GM12892 (cell line): ENCODE measurements around the gene RASSF5.
"Not testable (repeated sequence)": the region's sequence is repeated elsewhere in the genome, so short reads cannot be mapped to it uniquely, and the experiment has no call there.

Source experiments
- DNase-seq: peaks from one replicate; pipeline ENCODE4 v3.0.0; 2011; ENCODE audit not compliant: insufficient read length
- FAIRE-seq: peaks from 2 replicates; lab custom pipeline; 2011; peaks lifted over from hg19 to GRCh38; lab: Jason Lieb, UNC
- POLR2A ChIP-seq: IDR thresholded peaks from 2 replicates; pipeline ENCODE4 v1.6.1; 2011; ENCODE audit warnings: low read depth, low read length, control low read depth
- POLR2AphosphoS5 ChIP-seq: IDR thresholded peaks from 2 replicates; pipeline ENCODE4 v1.6.1; 2011; ENCODE audit warnings: low read depth, low read length, control low read depth
- TAF1 ChIP-seq: IDR thresholded peaks from 2 replicates; pipeline ENCODE4 v1.6.1; 2011; ENCODE audit warnings: low read depth, mild to moderate bottlenecking, control low read depth, low read length, borderline replicate concordance

RASSF5 gene

DNA sequence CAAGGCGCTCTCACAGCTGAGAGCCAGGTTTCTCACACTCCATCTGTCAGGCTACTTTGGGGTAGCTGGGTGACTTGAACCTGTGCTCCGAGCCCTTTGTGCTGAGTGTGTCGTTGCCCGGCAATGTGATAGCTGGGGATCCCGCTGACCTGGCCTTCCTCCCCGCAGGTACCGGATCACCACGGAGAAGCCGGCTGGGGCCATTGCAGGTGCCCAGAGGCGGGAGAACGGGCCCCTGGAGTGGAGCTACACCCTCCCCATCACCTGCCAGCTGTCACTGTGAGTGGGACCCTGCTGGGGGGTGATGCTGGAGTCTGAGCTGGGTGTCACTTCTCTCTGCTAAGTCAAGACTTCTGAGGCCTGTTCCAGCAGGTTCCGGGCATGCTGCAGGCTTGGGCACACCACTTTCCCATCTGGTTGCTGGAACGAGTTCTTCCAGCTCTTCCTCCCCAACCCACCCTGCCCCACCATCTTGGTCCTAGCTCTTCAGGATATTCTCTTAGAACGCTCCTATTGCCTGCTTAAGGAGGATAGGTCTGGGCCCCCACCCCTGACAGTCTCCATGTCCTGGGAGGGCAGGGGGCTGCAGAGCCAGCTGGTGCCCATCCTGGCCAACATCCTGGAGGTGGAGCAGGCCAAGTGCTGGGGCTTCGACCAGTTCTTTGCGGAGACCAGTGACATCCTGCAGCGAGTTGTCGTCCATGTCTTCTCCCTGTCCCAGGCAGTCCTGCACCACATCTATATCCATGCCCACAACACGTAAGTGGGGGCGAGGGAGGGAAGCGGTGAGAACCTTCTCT is 29.6 kb upstream of the RASSF5 start:
- FAIRE-seq (no peak), DNase-seq (no peak)
- no peak for TF ChIP-seq POLR2AphosphoS5
- no peak for TF ChIP-seq TAF1
- TF ChIP-seq POLR2A, result no peak

DNA sequence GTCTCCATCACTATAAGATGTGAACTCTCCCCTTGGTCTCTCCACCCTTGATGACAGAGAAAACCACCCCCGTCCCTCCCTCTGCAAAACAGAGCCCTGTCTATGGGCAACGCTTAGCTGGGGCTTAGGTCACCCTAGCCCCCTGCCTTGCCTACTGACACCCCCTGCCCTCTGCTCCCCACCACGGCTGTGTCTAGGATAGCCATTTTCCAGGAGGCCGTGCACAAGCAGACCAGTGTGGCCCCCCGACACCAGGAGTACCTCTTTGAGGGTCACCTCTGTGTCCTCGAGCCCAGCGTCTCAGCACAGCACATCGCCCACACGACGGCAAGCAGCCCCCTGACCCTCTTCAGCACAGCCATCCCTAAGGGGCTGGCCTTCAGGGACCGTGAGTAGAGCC is 28.6 kb upstream of the RASSF5 start:
- DNase-seq, result no peak
- no peak for FAIRE-seq
- TF ChIP-seq POLR2A (no peak), POLR2AphosphoS5 (no peak), TAF1 (no peak)

GRCh38 chr1:206479183-206480125 is 27.9 kb upstream of the RASSF5 start:
- peak; percentile 82 for FAIRE-seq
- DNase-seq, result peak; percentile 86
- no peak for TF ChIP-seq POLR2A
- no peak for TF ChIP-seq POLR2AphosphoS5
- TF ChIP-seq TAF1, result no peak

GRCh38 chr1:206480211-206480610 is 27.1 kb upstream of the RASSF5 start:
- no peak for DNase-seq
- TF ChIP-seq POLR2AphosphoS5 (no peak), POLR2A (no peak), TAF1 (no peak)
- FAIRE-seq, result no peak

DNA sequence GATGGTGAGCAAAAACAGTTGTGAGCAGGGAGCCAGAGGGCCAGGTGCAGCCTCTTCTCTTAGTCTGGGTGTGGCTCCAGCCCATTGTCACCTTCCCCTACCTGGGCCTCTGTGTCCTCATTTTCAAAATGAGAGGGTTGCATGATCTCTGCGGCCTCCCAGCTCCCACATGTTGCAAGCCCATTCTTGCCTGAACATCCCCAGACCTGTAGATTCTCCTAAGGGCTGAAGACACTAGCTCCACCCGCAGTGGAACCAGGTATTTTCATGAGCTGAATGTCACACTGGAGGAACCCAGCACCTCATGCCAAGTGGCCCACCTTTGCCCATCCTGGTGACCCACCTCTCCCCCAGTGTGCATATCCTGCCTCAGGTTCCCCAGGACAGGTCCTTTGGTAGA is 24.7 kb upstream of the RASSF5 start:
- DNase-seq, result no peak
- no peak for FAIRE-seq
- TF ChIP-seq POLR2AphosphoS5 (no peak), TAF1 (no peak), POLR2A (no peak)

DNA sequence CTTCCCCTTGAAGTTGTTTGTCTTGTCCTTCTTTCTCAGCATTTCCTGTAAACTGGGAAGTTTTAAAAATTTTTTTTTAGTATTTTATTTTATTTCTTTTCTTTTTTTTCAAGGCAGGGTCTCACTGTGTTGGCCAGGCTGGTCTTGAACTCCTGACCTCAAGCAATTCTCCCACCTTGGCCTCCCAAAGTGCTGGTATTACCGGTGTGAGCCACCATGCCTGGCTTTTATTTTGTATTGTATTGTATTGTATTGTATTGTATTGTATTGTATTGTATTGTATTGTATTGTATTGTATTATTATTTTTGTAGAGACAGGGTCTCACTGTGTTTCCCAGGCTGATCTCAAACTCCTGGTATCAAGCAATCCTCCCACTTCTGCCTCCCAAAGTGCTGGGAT is 23.5 kb upstream of the RASSF5 start:
- FAIRE-seq, DNase-seq: not testable (repeated sequence)

DNA sequence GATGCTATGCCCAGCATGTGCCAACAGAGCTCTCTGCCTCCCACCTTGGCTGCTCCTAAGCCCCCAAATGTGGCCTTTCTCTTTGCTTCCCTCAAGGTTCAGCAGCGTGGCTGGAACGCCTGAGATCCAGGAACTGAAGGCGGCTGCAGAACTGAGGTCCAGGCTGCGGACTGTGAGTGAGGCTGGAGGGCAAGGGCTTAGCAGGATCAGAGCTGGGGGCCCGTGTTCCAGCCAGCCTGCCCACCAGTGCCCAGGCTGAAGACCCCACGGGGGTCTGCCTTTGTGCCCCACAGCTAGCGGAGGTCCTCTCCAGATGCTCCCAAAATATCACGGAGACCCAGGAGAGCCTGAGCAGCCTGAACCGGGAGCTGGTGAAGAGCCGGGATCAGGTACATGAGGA is 22.4 kb upstream of the RASSF5 start:
- DNase-seq, result no peak
- TF ChIP-seq POLR2A (no peak), POLR2AphosphoS5 (no peak), TAF1 (no peak)
- no peak for FAIRE-seq

GRCh38 chr1:206486995-206487788 is 20.1 kb upstream of the RASSF5 start:
- no peak for TF ChIP-seq TAF1
- TF ChIP-seq POLR2AphosphoS5, result no peak
- no peak for TF ChIP-seq POLR2A
- DNase-seq, result no peak
- no peak for FAIRE-seq

GRCh38 chr1:206487970-206488369 is 19.4 kb upstream of the RASSF5 start:
- DNase-seq (no peak), FAIRE-seq (no peak)
- TF ChIP-seq POLR2A (no peak), POLR2AphosphoS5 (no peak), TAF1 (no peak)

- FAIRE-seq, result no peak
- no peak for DNase-seq
- TF ChIP-seq POLR2AphosphoS5, result no peak
- TF ChIP-seq TAF1, result no peak
- no peak for TF ChIP-seq POLR2A
These were observed 18.9 kb upstream of the RASSF5 start for GRCh38 chr1:206488466-206488865.

DNA sequence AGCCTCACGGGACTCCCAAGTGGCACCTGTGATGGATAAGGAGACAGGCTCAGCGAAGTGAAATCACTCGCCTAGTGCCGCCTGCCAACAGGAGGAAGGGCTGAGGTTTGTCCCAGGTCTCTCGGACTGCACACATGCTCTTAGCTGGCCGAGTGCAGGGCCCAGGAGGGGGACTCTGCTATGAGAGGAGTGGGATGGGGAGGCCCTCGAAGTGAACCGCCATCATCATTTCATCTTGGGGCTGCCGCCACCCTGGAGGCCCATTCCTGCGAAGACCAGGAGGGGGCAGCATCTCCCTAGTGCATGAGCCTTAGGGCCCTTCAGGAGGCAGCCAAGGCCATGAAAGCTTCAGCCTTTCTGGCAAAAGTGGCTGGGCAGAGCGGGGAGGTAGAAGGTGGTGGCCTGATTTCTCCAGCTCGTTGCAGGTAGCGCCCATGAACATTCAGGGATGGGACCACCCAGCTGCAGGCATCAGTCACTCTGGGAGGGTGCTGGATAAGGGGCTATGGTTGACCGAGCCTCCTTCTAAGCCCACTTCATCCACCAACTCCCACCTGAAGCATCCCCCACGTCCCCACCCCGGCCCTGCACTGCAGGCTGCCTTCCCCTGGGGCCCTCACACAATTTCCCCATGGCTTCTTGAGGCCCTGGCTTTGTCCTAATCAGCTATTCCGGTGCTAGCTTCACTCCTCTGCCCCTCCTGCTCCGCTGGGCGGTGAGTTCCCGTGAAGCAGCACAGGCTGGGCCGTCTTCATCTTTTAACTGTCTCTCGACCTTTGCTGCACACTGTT is 17.2 kb upstream of the RASSF5 start:
- TF ChIP-seq POLR2AphosphoS5 (no peak), TAF1 (no peak), POLR2A (no peak)
- peak; percentile 78 for FAIRE-seq
- peak; percentile 87 for DNase-seq
